Measurements from ENCODE around the gene TMOD3.
"Not testable (repeated sequence)": the region's sequence is repeated elsewhere in the genome, so short reads cannot be mapped to it uniquely, and the experiment has no call there.

DNA sequence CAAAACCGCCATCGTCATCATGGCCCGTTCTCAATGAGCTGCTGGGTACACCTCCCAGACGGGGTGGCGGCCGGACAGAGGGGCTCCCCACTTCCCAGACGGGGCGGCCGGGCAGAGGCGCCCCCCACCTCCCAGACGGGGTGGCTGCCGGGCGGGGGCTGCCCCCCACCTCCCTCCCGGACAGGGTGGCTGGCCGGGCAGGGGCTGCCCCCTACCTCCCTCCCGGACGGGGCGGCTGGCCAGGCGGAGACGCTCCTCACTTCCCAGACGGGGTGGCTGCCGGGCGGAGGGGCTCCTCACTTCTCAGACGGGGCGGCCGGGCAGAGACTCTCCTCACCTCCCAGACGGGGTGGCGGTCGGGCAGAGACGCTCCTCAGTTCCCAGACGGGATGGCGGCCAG is 56.3 kb downstream of the TMOD3 start:
- TF ChIP-seq CTCF, POLR2A, EP300, POLR2AphosphoS5 (IDR thresholded peaks at IDR 0.05): not testable (repeated sequence)
